HG03442 (cell line): Measurements from ENCODE around the gene PLCD3.
A peak's percentile ranks its signal among the peaks of the same experiment; 100 is the strongest.

Experiments used
- ATAC-seq: cut with Tn5 transposase; IDR thresholded peaks from one replicate; pipeline ENCODE4 v1.9.1; 2021; ENCODE audit warnings: mild to moderate bottlenecking, moderate library complexity; ENCODE audit not compliant: unreplicated experiment

PLCD3 gene

DNA sequence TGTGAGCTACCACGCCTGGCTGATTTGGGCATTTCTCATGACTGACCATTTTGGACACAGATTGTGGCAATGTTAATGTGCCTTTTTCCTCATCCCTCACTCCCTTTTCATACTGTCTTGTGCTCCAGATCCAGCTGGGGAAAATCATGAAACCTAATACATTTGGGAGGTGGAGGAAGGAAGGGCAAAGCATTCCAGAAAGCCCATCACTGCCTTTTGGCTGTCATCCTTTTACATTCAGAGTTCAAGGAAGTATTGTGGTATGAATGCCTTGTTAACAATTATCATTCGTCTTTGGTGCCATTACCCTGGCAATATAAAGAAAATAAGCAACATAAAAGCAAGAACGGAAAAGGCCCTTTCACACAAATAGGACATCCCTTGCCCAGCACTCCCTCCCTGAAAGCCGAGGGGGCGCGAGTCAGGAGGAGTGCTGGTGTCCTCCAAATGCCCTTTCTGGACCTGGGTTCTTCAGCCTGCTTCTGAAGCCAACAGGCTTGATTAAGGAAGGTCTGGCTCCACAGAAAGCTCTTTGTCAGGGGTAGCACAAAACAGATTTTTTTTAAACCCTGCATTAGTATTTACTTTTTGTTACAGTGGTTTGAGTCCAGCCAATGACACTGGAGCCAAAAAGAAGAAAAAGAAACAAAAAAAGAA is 51.1 kb downstream of the PLCD3 start:
- no peak for ATAC-seq

- ATAC-seq: no peak
These were observed 54.7 kb downstream of the PLCD3 start for GRCh38 chr17:45077643-45078042.

GRCh38 chr17:45073414-45074070 is 58.8 kb downstream of the PLCD3 start:
- no peak for ATAC-seq

- ATAC-seq: no peak
These were observed 61.5 kb downstream of the PLCD3 start for GRCh38 chr17:45070809-45071208.

DNA sequence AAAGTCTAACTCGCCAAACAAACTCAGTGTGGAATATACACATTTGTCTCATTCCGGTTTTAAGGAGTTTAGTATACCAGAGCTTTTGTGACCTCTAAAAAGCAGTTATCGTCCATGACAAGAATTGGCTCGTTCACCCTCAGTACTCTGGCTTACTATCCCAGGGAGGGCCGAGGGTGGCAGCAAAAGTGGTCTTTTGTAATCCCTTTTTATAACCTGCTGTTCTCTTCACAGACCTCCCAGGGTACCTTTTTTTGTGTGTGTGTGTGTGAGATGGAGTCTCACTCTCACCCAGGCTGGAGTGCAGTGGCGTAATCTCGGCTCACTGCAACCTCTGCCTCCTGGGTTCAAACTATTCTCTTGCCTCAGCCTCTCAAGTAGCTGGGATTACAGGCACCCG is 62.3 kb downstream of the PLCD3 start:
- no peak for ATAC-seq

- ATAC-seq: no peak
These were observed 64.7 kb downstream of the PLCD3 start for GRCh38 chr17:45067637-45068036.

GRCh38 chr17:45063198-45063597 is 69.1 kb downstream of the PLCD3 start:
- no peak for ATAC-seq

GRCh38 chr17:45061606-45062205 is 70.6 kb downstream of the PLCD3 start:
- no peak for ATAC-seq

DNA sequence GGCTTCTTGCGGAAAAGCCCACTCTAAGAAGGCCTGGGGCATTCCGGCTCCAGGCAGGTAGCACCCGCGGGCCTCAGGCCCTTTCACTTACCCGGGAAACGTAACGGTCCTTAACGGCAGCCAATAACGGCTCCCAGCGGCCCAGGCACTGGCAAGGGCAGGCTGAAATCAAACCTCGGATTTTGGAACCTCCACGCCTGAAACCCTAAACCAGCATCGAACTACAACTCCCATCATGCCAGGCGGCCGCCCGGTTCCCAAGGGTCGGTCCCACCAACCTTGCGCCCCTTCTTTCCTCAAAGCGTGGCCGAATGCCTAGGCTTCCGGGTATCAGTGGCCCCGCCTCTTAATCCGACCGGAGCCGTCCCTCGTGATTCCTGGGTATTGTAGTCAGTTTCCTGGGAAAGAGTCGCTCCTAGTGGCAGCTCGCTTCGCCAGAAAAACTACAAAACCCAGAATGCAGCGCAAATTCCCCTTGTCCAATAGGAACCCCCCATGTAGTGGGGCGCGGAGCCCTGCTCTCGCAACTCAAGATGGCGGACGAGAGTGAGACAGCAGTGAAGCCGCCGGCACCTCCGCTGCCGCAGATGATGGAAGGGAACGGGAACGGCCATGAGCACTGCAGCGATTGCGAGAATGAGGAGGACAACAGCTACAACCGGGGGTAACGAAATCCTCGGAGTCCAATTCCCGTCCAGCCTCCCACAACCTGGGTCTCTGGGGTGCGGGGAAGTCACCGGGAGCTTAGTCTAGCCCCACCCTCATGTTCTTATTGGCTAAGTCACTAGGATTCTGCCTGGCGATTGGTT is 71.3 kb downstream of the PLCD3 start, which contains the start of gene NMT1:
Gene NMT1, plus strand, starts transcription at position 521 of the 809 bp plus-strand sequence. Its CDS starts 13 bp downstream, at position 534.
- peak; percentile 85 for ATAC-seq

- peak; percentile 3 for ATAC-seq
These were observed 71.9 kb downstream of the PLCD3 start for GRCh38 chr17:45060382-45060796.
